Cardiac muscle cell (in vitro differentiated cells and primary cell): ENCODE results near the gene HAPLN3. TPM values are rescaled to one million over a fixed set of nuclear protein-coding genes. Genes with fewer than 3 reads are reported as not detected.
A peak's percentile ranks its signal among the peaks of the same experiment; 100 is the strongest.

Experiments used
- DNase-seq, 2 donors: peaks; one replicate each; pipeline versions ENCODE4 v3.0.0 to v3.0.0-alpha.2; 2010 to 2017; ENCODE audit warnings: low read depth in 1 of 2, low spot score in 1 of 2
- H3K27ac ChIP-seq: fragments of 200-600 bp; sonication (generic); 2 replicates; pipeline ENCODE4 v1.5.1; 2016
- H3K27me3 ChIP-seq: fragments of 200-600 bp; sonication (generic); 2 replicates; pipeline ENCODE4 v1.6.0; 2016; ENCODE audit warnings: control low read depth
- H3K36me3 ChIP-seq: fragments of 200-600 bp; sonication (generic); 2 replicates; pipeline ENCODE4 v1.5.1; 2016; ENCODE audit warnings: control low read depth
- H3K4me1 ChIP-seq: fragments of 200-600 bp; sonication (generic); 2 replicates; pipeline ENCODE4 v1.8.1; 2017; ENCODE audit warnings: low read depth, mild to moderate bottlenecking, mixed run types
- H3K4me3 ChIP-seq: fragments of 200-600 bp; sonication (generic); 2 replicates; pipeline ENCODE4 v1.5.1; 2016; ENCODE audit warnings: mild to moderate bottlenecking
- H3K9me3 ChIP-seq: fragments of 200-600 bp; sonication (generic); 2 replicates; pipeline ENCODE4 v1.5.1; 2017; ENCODE audit warnings: low read depth, mild to moderate bottlenecking, control low read depth
- CTCF ChIP-seq: IDR thresholded peaks from 2 replicates; pipeline ENCODE4 v1.5.1; 2012; ENCODE audit warnings: low read depth, mild to moderate bottlenecking, low read length
- polyA plus RNA-seq: library from polyadenylated mRNA; unstranded; fragments of >200 nt; fragmentation: Nextera tagmentation; extraction: Ambion mirVana; gene quantifications from 2 replicates; pipeline ENCODE4 v1.2.1, GENCODE V29; 2016
- total RNA-seq: library from RNA; depleted of rRNA; stranded (reverse); fragments of >200 nt; gene quantifications from 2 replicates; pipeline ENCODE4 v1.2.3, GENCODE V29; 2016

Gene HAPLN3
- total and polyA plus RNA-seq, 2 experiments from 2014 or later = 6.8 to 21.7 TPM

GRCh38 chr15:88858934-88859333 lies 36.4 kb downstream of the HAPLN3 start:
- H3K9me3 ChIP-seq = no peaks in the 10 kb centered on the region
- DNase-seq = no peak
- no peaks in the 10 kb centered on the region for H3K4me1 ChIP-seq
- no peak overlapping the region for H3K4me3 ChIP-seq
- no peaks in the 10 kb centered on the region for H3K36me3 ChIP-seq
- H3K27me3 ChIP-seq = no peaks in the 10 kb centered on the region
- H3K27ac ChIP-seq = no peak overlapping the region
- no peak for TF ChIP-seq CTCF

GRCh38 chr15:88852476-88852875 lies 42.9 kb downstream of the HAPLN3 start:
- Histone ChIP-seq H3K9me3 (no peaks in the 10 kb centered on the region), H3K27me3 (no peaks in the 10 kb centered on the region), H3K36me3 (no peaks in the 10 kb centered on the region), H3K4me3 (no peak overlapping the region), H3K27ac (no peak overlapping the region), H3K4me1 (no peaks in the 10 kb centered on the region)
- no peak for DNase-seq
- no peak for TF ChIP-seq CTCF

- H3K36me3 ChIP-seq = no peaks in the 10 kb centered on the region
- H3K4me1 ChIP-seq = no peaks in the 10 kb centered on the region
- H3K4me3 ChIP-seq = no peak overlapping the region
- no peak for TF ChIP-seq CTCF
- no peaks in the 10 kb centered on the region for H3K9me3 ChIP-seq
- H3K27me3 ChIP-seq = no peaks in the 10 kb centered on the region
- peak in 1 of 2 donors; percentile 22 for DNase-seq
- no peak overlapping the region for H3K27ac ChIP-seq
Measured at GRCh38 chr15:88849376-88850072, 45.8 kb downstream of the HAPLN3 start.

- no peaks in the 10 kb centered on the region for H3K4me1 ChIP-seq
- no peaks in the 10 kb centered on the region for H3K27me3 ChIP-seq
- no peak for DNase-seq
- H3K9me3 ChIP-seq = no peaks in the 10 kb centered on the region
- H3K36me3 ChIP-seq = no peaks in the 10 kb centered on the region
- H3K27ac ChIP-seq = no peak overlapping the region
- H3K4me3 ChIP-seq = no peak overlapping the region
- TF ChIP-seq CTCF = no peak
Measured at GRCh38 chr15:88848203-88848602, 47.1 kb downstream of the HAPLN3 start.

- no peak for DNase-seq
- TF ChIP-seq CTCF = no peak
- no peaks in the 10 kb centered on the region for H3K27me3 ChIP-seq
- no peaks in the 10 kb centered on the region for H3K4me1 ChIP-seq
- H3K36me3 ChIP-seq = no peaks in the 10 kb centered on the region
- no peak overlapping the region for H3K27ac ChIP-seq
- H3K9me3 ChIP-seq = no peaks in the 10 kb centered on the region
- H3K4me3 ChIP-seq = no peak overlapping the region
Measured at GRCh38 chr15:88847144-88847543, 48.2 kb downstream of the HAPLN3 start.
